ENCODE results near the gene SDK2. TPM values are rescaled to one million over a fixed set of nuclear protein-coding genes. Genes with fewer than 3 reads are reported as not detected.

Gene SDK2
- total and polyA plus RNA-seq, 9 donors: 0.40 to 5.4 (median 0.96) TPM

DNA sequence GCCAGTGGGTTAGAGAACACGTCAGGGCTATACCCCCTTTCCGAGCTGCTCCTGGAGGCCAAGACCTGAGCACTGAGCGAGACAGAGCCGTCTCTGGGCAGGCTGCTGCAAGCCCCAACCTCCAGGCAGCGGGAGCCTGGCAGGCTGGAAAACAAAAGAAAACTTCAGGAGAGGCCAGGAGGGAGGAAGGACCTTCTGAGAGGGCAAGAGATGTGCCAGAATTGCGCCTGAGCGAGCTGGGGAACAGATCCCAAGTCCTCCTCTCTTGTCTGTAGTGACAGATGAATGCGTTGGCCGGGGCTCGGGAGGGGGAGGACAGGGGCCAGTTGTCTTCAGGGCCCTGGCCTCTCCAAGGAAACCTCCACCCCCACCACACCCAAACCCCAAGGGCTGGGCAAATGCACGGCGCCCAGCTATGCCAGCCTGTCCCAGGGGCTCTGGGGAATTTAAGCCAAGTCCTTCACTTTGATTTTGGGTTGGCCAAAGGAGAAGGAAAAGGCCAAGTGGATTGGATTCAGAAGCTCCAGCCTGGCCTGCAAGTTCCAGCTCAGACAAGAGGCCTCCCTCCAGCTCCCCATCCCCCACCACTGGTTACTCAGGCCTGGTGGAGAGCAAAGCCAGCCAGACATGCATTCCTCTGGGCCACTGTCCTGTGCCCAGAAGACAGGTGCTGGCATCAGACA lies 18.1 kb downstream of the SDK2 start:
- Histone ChIP-seq H3K9me3 (no peaks in the 10 kb centered on the region), H3K4me3 (no peak overlapping the region), H3K4me1 (ENCODE audit: insufficient read depth) (no peaks in the 10 kb centered on the region), H3K27me3 (no peaks in the 10 kb centered on the region), H3K36me3 (no peaks in the 10 kb centered on the region), H3K27ac (no peak overlapping the region)
- 93 to 96% (median 95%) methylated on average over 10 to 12 of the region's 12 CpGs for WGBS, 3 donors
- DNase-seq: no peak
- intact Hi-C loops (cut with DNase I): no loop called here
- TF ChIP-seq EP300 (IDR thresholded peaks at IDR 0.05) (no peak), POLR2A (IDR thresholded peaks at IDR 0.05) (no peak)
- TF ChIP-seq, protein P1, sequence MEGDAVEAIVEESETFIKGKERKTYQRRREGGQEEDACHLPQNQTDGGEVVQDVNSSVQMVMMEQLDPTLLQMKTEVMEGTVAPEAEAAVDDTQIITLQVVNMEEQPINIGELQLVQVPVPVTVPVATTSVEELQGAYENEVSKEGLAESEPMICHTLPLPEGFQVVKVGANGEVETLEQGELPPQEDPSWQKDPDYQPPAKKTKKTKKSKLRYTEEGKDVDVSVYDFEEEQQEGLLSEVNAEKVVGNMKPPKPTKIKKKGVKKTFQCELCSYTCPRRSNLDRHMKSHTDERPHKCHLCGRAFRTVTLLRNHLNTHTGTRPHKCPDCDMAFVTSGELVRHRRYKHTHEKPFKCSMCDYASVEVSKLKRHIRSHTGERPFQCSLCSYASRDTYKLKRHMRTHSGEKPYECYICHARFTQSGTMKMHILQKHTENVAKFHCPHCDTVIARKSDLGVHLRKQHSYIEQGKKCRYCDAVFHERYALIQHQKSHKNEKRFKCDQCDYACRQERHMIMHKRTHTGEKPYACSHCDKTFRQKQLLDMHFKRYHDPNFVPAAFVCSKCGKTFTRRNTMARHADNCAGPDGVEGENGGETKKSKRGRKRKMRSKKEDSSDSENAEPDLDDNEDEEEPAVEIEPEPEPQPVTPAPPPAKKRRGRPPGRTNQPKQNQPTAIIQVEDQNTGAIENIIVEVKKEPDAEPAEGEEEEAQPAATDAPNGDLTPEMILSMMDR (IDR thresholded peaks at IDR 0.05): no peak

- no peak for TF ChIP-seq POLR2A (IDR thresholded peaks at IDR 0.05)
- TF ChIP-seq, protein P1 (IDR thresholded peaks at IDR 0.05): no peak
- no peak for TF ChIP-seq EP300 (IDR thresholded peaks at IDR 0.05)
- Histone ChIP-seq H3K4me3 (no peak overlapping the region), H3K9me3 (no peaks in the 10 kb centered on the region), H3K27ac (no peak overlapping the region), H3K27me3 (no peaks in the 10 kb centered on the region), H3K36me3 (no peaks in the 10 kb centered on the region), H3K4me1 (ENCODE audit: insufficient read depth) (no peaks in the 10 kb centered on the region)
- WGBS, 3 donors: 95 to 98% (median 96%) methylated on average over 7 of the region's 7 CpGs
- DNase-seq: no peak
- intact Hi-C loops (cut with DNase I): no loop called here
Observed at GRCh38 chr17:73625006-73625405, 19.2 kb downstream of the SDK2 start.

- Histone ChIP-seq H3K27ac (no peak overlapping the region), H3K36me3 (no peaks in the 10 kb centered on the region), H3K4me1 (ENCODE audit: insufficient read depth) (no peaks in the 10 kb centered on the region), H3K9me3 (no peaks in the 10 kb centered on the region), H3K27me3 (no peaks in the 10 kb centered on the region), H3K4me3 (no peak overlapping the region)
- no peak for DNase-seq
- 91 to 93% (median 91%) methylated on average over 7 of the region's 7 CpGs for WGBS, 3 donors
- no peak for TF ChIP-seq EP300 (IDR thresholded peaks at IDR 0.05)
- no peak for TF ChIP-seq POLR2A (IDR thresholded peaks at IDR 0.05)
- TF ChIP-seq, protein P1 (IDR thresholded peaks at IDR 0.05): no peak
- intact Hi-C loops (cut with DNase I): no loop called here
Observed at GRCh38 chr17:73624496-73624988, 19.7 kb downstream of the SDK2 start.

DNA sequence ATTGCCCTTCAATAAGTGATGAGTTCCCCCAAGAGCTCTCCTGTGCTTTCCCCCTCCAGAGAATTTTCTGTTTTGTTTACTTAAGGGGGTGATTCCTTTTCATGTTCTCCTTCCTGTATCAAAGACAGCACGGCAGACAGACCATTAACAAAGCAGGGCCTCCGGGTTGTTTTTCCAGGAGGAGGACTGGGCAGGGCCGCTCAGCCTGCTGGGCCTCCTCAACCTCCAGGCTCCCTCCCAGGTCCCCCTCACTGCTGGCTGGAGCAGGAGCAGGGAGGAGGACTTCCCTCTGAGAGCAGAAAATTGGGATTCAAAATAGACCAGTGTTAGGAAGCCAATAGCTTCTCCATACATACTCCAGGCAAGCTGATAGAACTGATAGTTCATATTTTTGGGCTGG lies 20.4 kb downstream of the SDK2 start:
- TF ChIP-seq, protein P1 (IDR thresholded peaks at IDR 0.05): no peak
- WGBS, 3 donors: 21 to 42% (median 27%) methylated on average over 3 of the region's 3 CpGs
- Histone ChIP-seq H3K4me3 (no peak overlapping the region), H3K27me3 (no peaks in the 10 kb centered on the region), H3K9me3 (no peaks in the 10 kb centered on the region), H3K4me1 (ENCODE audit: insufficient read depth) (no peaks in the 10 kb centered on the region), H3K36me3 (no peaks in the 10 kb centered on the region), H3K27ac (no peak overlapping the region)
- DNase-seq: no peak
- intact Hi-C loops (cut with DNase I): no loop called here

Data from ovary (tissue), 9 donors.